Measurements from ENCODE around the gene TRPM8.

Gene TRPM8

DNA sequence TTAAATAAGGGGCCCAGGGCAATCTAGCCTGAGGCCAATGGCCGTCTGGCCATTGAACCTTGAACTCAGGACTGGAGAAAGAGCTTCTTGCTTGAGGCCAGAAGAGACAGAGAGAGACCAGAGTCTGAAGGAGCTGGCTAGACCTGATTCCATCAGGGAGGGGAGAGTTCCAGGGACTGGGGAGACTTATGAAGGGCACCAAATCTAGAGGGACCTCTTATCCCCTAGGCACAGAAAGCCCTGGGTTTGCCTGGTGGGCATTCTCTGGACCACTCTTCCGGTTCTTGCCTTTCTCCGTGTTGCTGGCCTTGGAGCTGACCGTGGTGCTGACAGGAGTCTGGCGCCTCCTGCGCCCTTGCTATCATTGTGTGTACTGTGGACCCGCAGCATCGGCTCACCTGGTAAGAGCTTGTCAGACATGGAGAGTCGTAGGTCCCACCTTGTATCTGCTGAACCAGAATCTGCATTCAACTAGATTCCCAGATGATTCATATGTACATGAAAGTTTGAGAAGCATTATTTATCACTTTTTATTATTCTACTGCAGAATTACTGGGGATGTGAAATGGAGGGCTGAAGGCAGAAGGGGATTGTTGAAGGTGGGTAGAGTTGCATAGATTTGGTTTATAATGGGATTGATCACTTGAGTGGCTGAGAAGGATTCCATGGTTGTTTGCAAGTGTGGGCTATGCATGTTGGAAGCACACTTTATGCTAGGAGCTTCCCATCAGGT is 4.3 kb upstream of the TRPM8 start:
- H3K9me3 ChIP-seq (ENCODE audit: insufficient read depth, low read length, severe bottlenecking) = no peaks in the 10 kb centered on the region
- peak; percentile 70; the same call in 2 of the 3 replicates for ATAC-seq (ENCODE audit: insufficient read depth, low read depth)
- H3K4me1 ChIP-seq (ENCODE audit: insufficient read depth, low read length) = no peaks in the 10 kb centered on the region
- no peaks in the 10 kb centered on the region for H3K36me3 ChIP-seq (ENCODE audit: insufficient read depth, low read length)
- no peak overlapping the region for H3K27ac ChIP-seq (ENCODE audit: low read length)
- no peaks in the 10 kb centered on the region for H3K79me2 ChIP-seq (ENCODE audit: insufficient read depth, low read length)
- no peak for TF ChIP-seq EZH2 (IDR thresholded peaks at IDR 0.05; ENCODE audit: borderline replicate concordance, low read depth, low read length, severe bottlenecking)
- no peak for TF ChIP-seq CTCF (IDR thresholded peaks at IDR 0.05; ENCODE audit: borderline replicate concordance, extremely low read depth, low read length, poor library complexity, severe bottlenecking)
- peaks cover 12% of the 10 kb centered on the region for H3K27me3 ChIP-seq (ENCODE audit: insufficient read depth, low read length, poor library complexity)
- H4K20me1 ChIP-seq (ENCODE audit: insufficient read depth, low read length) = no peaks in the 10 kb centered on the region
- no peak overlapping the region for H2AFZ ChIP-seq (ENCODE audit: low read depth, low read length)
- H3K9ac ChIP-seq (ENCODE audit: low read depth, low read length) = no peak overlapping the region
- no peak overlapping the region for H3K4me3 ChIP-seq (ENCODE audit: low read depth in 1 of 2, low read length in 2 of 2)
- DNase-seq = peak; percentile 65
- H3K4me2 ChIP-seq (ENCODE audit: insufficient read depth, low read length) = no peak overlapping the region

DNA sequence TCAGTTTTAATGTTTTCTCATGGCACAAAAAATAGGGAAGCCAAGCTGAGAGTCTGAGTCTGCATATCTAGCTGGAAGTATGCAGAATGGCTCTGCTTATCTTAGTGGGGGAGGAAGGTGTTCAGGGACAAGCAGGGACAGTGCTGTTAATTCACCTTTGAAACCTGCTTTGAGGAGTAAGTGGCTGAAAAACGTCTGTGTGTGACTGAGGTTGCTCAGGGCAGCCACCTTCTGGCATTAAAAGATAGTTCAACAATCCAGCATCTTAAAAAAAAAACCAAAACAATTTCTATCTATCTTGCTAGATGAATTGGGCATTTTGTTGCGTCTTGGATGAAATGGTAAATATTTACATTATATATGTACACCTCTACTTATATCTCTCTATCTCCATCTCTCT is 2.0 kb upstream of the TRPM8 start:
- no peak overlapping the region for H3K4me2 ChIP-seq (ENCODE audit: insufficient read depth, low read length)
- DNase-seq = no peak

GRCh38 chr2:233919319-233919718 is 2.1 kb downstream of the TRPM8 start:
- ATAC-seq (ENCODE audit: insufficient read depth, low read depth) (no peak), DNase-seq (no peak)
- Histone ChIP-seq H3K36me3 (ENCODE audit: insufficient read depth, low read length) (no peaks in the 10 kb centered on the region), H3K79me2 (ENCODE audit: insufficient read depth, low read length) (no peaks in the 10 kb centered on the region), H2AFZ (ENCODE audit: low read depth, low read length) (no peak overlapping the region), H3K9me3 (ENCODE audit: insufficient read depth, low read length, severe bottlenecking) (no peaks in the 10 kb centered on the region), H3K27me3 (ENCODE audit: insufficient read depth, low read length, poor library complexity) (peaks cover 17% of the 10 kb centered on the region), H4K20me1 (ENCODE audit: insufficient read depth, low read length) (no peaks in the 10 kb centered on the region), H3K9ac (ENCODE audit: low read depth, low read length) (no peak overlapping the region), H3K4me2 (ENCODE audit: insufficient read depth, low read length) (no peak overlapping the region), H3K4me1 (ENCODE audit: insufficient read depth, low read length) (no peaks in the 10 kb centered on the region), H3K4me3 (ENCODE audit: low read depth in 1 of 2, low read length in 2 of 2) (no peak overlapping the region), H3K27ac (ENCODE audit: low read length) (no peak overlapping the region)
- TF ChIP-seq EZH2 (IDR thresholded peaks at IDR 0.05; ENCODE audit: borderline replicate concordance, low read depth, low read length, severe bottlenecking) (no peak), CTCF (IDR thresholded peaks at IDR 0.05; ENCODE audit: borderline replicate concordance, extremely low read depth, low read length, poor library complexity, severe bottlenecking) (no peak)

More for the DNA sequence above, 2.0 kb upstream of the TRPM8 start:
- H3K27ac ChIP-seq (ENCODE audit: low read length) = no peak overlapping the region
- no peak for TF ChIP-seq EZH2 (IDR thresholded peaks at IDR 0.05; ENCODE audit: borderline replicate concordance, low read depth, low read length, severe bottlenecking)
- peak; percentile 34 for TF ChIP-seq CTCF (IDR thresholded peaks at IDR 0.05; ENCODE audit: borderline replicate concordance, extremely low read depth, low read length, poor library complexity, severe bottlenecking)
- H4K20me1 ChIP-seq (ENCODE audit: insufficient read depth, low read length) = no peaks in the 10 kb centered on the region
- H3K4me1 ChIP-seq (ENCODE audit: insufficient read depth, low read length) = no peaks in the 10 kb centered on the region
- H3K36me3 ChIP-seq (ENCODE audit: insufficient read depth, low read length) = no peaks in the 10 kb centered on the region
- no peak overlapping the region for H3K9ac ChIP-seq (ENCODE audit: low read depth, low read length)
- H3K4me3 ChIP-seq (ENCODE audit: low read depth in 1 of 2, low read length in 2 of 2) = no peak overlapping the region
- ATAC-seq (ENCODE audit: insufficient read depth, low read depth) = no peak
- no peaks in the 10 kb centered on the region for H3K9me3 ChIP-seq (ENCODE audit: insufficient read depth, low read length, severe bottlenecking)
- no peaks in the 10 kb centered on the region for H3K79me2 ChIP-seq (ENCODE audit: insufficient read depth, low read length)
- peaks cover 12% of the 10 kb centered on the region for H3K27me3 ChIP-seq (ENCODE audit: insufficient read depth, low read length, poor library complexity)
- H2AFZ ChIP-seq (ENCODE audit: low read depth, low read length) = no peak overlapping the region

Data from DND-41 (cell line).